ENCODE results near the gene ATXN7.

Gene ATXN7

DNA sequence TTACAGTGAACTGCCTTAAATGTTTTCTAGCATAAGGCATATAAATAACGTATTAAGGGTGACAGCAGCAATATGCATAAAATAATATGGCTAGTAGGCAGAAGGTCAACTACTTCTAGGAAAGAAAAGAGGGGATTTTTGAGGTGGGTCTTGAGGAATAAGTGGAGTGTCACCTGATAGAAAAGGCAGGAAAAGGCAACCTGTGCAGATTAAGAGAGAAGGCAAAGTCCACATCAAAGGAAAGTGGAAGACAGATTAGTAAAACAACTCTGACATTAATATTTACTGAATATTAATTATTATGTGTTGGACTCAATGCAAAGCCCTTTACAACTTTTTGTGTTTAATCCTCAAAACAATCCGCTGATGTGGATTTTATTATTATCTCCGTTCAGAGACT is 2.9 kb upstream of the ATXN7 start:
- ChIA-PET CTCF (no interaction called here), POLR2A (no interaction called here)
- no peak for DNase-seq (ENCODE audit: low read depth, low spot score)
- H3K4me3 ChIP-seq (ENCODE audit: low read depth, low read length): no peak overlapping the region
- TF ChIP-seq, protein P1, sequence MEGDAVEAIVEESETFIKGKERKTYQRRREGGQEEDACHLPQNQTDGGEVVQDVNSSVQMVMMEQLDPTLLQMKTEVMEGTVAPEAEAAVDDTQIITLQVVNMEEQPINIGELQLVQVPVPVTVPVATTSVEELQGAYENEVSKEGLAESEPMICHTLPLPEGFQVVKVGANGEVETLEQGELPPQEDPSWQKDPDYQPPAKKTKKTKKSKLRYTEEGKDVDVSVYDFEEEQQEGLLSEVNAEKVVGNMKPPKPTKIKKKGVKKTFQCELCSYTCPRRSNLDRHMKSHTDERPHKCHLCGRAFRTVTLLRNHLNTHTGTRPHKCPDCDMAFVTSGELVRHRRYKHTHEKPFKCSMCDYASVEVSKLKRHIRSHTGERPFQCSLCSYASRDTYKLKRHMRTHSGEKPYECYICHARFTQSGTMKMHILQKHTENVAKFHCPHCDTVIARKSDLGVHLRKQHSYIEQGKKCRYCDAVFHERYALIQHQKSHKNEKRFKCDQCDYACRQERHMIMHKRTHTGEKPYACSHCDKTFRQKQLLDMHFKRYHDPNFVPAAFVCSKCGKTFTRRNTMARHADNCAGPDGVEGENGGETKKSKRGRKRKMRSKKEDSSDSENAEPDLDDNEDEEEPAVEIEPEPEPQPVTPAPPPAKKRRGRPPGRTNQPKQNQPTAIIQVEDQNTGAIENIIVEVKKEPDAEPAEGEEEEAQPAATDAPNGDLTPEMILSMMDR (IDR thresholded peaks at IDR 0.05; ENCODE audit: insufficient read depth, low read length, missing control alignments): no peak

DNA sequence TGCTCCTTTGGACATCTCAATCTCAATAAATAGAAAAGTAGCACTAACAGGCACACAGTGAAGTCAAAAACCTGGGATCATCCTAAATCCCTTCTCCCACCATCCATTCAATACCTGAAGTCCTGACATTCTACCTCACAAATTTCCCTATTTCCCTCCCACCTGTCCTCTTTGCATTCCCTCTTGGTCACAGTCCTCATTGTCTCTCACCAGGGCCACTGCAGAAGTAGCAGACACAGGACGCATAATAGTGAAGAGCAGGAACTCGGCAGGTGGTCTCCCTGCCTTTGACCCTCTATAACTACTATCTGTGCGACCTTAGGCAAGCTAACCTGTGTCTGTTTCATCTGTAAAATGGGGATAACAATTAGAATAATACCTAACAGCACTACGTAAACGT is 2.4 kb upstream of the ATXN7 start:
- H3K4me3 ChIP-seq (ENCODE audit: low read depth, low read length): no peak overlapping the region
- TF ChIP-seq, protein P1 (IDR thresholded peaks at IDR 0.05; ENCODE audit: insufficient read depth, low read length, missing control alignments): no peak
- ChIA-PET POLR2A (no interaction called here), CTCF (interaction anchor here (1.1 to 1.3 kb wide), 2 partner anchors 14 to 43 kb away, joined by 3 read pairs; partner anchors contain the start of gene C3orf49)
- DNase-seq (ENCODE audit: low read depth, low spot score): no peak

DNA sequence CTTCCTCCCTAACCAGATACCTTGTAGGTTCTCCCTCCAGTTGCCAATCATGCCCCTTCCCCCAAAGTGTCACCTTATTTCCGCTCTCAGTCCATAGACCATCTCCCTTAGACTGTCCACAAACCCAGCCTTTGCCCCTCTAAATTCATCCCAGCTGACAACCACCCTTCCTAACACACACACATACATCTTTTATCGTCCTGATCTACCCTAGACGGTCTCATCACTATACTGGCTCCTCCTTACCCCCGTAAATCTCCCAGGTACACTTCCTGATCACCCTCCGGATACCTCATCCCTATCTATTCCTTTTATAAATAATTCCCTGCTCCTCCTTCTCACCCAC is 890 bp upstream of the ATXN7 start:
- H3K4me3 ChIP-seq (ENCODE audit: low read depth, low read length): peak overlapping the region; percentile 88
- CTCF ChIA-PET: interaction anchor here (1.2 kb wide), 1 partner anchor 11 kb away, joined by 3 read pairs; no protein-coding TSS in a partner anchor
- DNase-seq (ENCODE audit: low read depth, low spot score): no peak
- TF ChIP-seq, protein P1 (IDR thresholded peaks at IDR 0.05; ENCODE audit: insufficient read depth, low read length, missing control alignments): no peak
- POLR2A ChIA-PET: interaction anchor here (0.6 kb wide), 1 partner anchor 13 kb away, joined by 3 read pairs; no protein-coding TSS in a partner anchor

DNA sequence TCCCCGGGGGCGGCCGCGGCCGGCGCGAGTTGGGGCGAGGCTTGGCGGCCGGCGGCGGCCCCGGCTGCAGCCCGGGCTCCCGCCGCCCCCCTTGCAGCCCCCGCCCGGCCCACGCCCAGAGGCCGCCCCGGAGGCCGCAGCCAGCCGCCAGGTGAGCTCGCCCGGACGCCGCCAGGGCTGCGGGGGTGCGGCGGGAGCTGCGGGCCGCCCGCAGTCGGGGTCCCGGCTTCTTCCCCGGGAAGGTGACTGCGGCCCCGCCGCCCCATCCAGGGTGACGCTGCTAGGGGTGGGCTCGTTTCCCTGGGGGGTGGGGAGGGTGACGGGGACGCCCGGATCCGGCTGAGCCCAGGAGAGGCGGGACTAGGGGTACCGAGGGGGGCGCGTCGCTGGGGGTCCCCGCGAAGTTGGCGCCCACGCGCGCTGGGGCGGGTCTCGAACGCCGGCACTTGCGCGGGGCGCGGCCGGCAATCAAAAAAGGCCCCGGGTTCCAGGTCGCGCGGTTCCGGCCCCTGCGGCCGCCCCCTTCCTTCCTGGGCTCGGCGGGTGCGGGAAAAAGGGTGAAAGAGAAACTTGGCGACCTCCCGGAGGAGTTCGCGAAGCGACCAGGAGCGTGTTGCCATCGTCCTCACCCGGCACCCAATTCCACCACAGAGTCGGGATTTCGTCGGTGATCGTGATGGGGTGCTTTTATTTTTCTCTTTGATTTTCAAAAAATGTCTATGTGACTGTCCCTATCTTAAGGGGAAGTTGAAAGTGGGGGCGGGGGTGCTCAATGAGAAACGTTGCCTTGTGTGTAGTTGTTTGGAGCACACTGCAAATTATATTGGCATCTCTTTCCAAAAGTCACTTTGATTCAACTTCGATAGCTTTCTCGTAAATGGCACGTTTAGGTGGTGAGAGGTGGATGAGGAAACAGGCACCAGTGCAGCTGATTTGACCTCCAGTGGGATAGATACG is 619 bp downstream of the ATXN7 start:
- H3K4me3 ChIP-seq (ENCODE audit: low read depth, low read length): peak overlapping the region; percentile 88
- POLR2A ChIA-PET: interaction anchor here (0.6 to 1.7 kb wide), 2 partner anchors 46 to 48 kb away, joined by 3 to 7 read pairs; partner anchors contain the start of gene SCAANT1
- DNase-seq (ENCODE audit: low read depth, low spot score): no peak
- TF ChIP-seq, protein P1 (IDR thresholded peaks at IDR 0.05; ENCODE audit: insufficient read depth, low read length, missing control alignments): no peak
- CTCF ChIA-PET: no interaction called here

DNA sequence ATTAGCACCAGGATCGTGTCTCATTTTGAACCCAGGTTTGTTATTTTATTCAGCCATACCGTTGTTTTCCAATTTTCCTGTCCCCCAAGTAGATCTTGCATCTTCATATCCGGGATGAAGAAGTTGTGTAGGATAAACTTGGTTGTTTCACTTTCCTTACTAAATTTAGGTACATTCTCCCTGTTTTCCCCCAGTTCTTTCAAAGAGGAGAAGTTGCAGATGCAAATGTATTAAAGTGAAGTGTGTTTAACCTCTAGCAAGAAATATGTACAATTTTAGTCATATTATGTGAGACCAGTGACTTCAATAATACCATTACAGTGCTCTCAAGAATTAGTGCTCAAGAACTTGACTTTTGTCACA is 1.3 kb downstream of the ATXN7 start:
- ChIA-PET POLR2A (interaction anchor here (1.7 kb wide), 1 partner anchor 47 kb away, joined by 7 read pairs; the partner anchor contains the start of gene SCAANT1), CTCF (no interaction called here)
- no peak for DNase-seq (ENCODE audit: low read depth, low spot score)
- TF ChIP-seq, protein P1 (IDR thresholded peaks at IDR 0.05; ENCODE audit: insufficient read depth, low read length, missing control alignments): no peak
- H3K4me3 ChIP-seq (ENCODE audit: low read depth, low read length): peak overlapping the region; percentile 88

DNA sequence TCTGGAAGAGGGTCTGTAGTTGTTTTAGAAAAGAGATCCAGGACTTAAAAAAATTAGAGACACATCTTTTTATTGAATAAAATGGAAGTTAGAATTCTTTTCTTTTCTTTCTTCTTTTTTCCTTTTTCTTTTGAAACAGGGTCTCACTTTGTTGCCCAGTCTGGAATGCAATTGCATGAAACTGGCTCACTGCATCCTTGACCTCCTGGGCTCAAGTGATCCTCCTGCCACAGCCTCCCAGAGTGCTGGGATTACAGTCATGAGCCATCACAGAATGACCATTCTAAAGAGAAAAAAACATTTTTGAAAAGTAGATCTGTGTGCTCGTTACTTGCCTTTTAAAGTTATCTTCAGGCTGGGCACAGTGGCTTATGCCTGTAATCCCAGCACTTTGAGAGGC is 3.6 kb downstream of the ATXN7 start:
- H3K4me3 ChIP-seq (ENCODE audit: low read depth, low read length): no peak overlapping the region
- ChIA-PET POLR2A (no interaction called here), CTCF (no interaction called here)
- TF ChIP-seq, protein P1 (IDR thresholded peaks at IDR 0.05; ENCODE audit: insufficient read depth, low read length, missing control alignments): no peak
- DNase-seq (ENCODE audit: low read depth, low spot score): no peak

Data from AG04449 (cell line).